HCT116 (cell line): ENCODE measurements around the gene DOK5.

Experiments
- CEBPB ChIP-seq: IDR thresholded peaks from 2 replicates; pipeline ENCODE4 v1.6.1; 2012; ENCODE audit warnings: low read depth
- EZH2 ChIP-seq: fragments of 200-600 bp; sonication (generic); IDR thresholded peaks from 2 replicates; pipeline ENCODE4 v1.6.1; 2017; ENCODE audit warnings: antibody characterized with exemption, mixed run types
- POLR2A ChIP-seq: IDR thresholded peaks from 2 replicates; pipeline ENCODE4 v1.7.0; 2011; ENCODE audit warnings: borderline replicate concordance; ENCODE audit not compliant: insufficient read depth, insufficient read length; ENCODE audit errors: extremely low read depth
- YY1 ChIP-seq: IDR thresholded peaks from 2 replicates; pipeline ENCODE4 v1.6.1; 2011; ENCODE audit warnings: low read length, low read depth, moderate library complexity, mild to moderate bottlenecking; ENCODE audit not compliant: insufficient replicate concordance; ENCODE audit errors: extremely low read depth
- TF ChIP-seq, protein P1 (sequence below), 3 experiments: fragments of 200-600 bp in 1 of 3; sonication (generic) in 1 of 3; IDR thresholded peaks in 2 of 3; conservative IDR thresholded peaks in 1 of 3; 2 replicates each; pipeline ENCODE4 v1.5.1; 2012 to 2017; ENCODE audit warnings: low read depth in 2 of 3, low read length in 2 of 3, antibody characterized with exemption in 1 of 3, borderline replicate concordance in 1 of 3, control low read depth in 1 of 3, mild to moderate bottlenecking in 1 of 3, mixed read lengths in 1 of 3, mixed run types in 1 of 3, moderate library complexity in 1 of 3; ENCODE audit not compliant: insufficient read depth in 1 of 3

DNA sequence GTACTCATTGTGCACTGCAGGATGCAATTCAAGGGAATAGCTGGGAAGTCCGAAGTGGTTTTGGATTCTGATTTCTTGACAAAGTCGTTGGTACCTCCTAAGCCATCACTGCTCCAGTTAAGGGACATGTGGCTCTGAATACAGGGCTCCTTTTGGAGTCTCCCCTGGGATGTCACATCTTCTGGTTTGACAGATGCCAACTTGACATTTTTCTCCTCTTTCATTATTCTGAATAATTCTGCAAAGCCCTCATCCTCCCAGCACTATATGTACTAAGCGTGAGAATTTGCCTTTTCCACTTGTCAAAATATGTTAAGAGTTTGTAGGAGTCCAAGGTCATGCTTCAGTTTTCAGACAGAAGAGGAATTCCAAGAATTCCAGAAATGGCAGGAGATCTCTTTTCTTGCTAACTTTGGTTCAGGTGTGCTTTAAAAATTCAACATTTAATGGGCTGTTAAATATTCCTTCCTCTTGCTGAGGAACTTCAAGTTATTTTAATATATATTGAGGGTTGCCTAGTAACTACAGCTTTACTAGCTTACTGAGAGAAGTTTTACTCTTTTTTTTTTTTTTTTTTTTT is 38.7 kb downstream of the DOK5 start:
- TF ChIP-seq, protein P1, sequence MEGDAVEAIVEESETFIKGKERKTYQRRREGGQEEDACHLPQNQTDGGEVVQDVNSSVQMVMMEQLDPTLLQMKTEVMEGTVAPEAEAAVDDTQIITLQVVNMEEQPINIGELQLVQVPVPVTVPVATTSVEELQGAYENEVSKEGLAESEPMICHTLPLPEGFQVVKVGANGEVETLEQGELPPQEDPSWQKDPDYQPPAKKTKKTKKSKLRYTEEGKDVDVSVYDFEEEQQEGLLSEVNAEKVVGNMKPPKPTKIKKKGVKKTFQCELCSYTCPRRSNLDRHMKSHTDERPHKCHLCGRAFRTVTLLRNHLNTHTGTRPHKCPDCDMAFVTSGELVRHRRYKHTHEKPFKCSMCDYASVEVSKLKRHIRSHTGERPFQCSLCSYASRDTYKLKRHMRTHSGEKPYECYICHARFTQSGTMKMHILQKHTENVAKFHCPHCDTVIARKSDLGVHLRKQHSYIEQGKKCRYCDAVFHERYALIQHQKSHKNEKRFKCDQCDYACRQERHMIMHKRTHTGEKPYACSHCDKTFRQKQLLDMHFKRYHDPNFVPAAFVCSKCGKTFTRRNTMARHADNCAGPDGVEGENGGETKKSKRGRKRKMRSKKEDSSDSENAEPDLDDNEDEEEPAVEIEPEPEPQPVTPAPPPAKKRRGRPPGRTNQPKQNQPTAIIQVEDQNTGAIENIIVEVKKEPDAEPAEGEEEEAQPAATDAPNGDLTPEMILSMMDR (IDR thresholded peaks at IDR 0.05 in 2 of 3, conservative IDR thresholded peaks at IDR 0.05 in 1 of 3; ENCODE audit: borderline replicate concordance in 1 of 3, insufficient read depth in 1 of 3, low read depth in 2 of 3, low read length in 2 of 3): no peak
- no peak for TF ChIP-seq CEBPB
- no peak for TF ChIP-seq POLR2A
- TF ChIP-seq YY1: no peak
- no peak for TF ChIP-seq EZH2
